Stimulated activated CD4-positive, alpha-beta T cell treated with anti-CD3 and anti-CD28 coated beads, Interleukin-15, amount 100 ng/mL, for 1 hour (primary cell): Measurements from ENCODE around the gene MTR.
"Not testable (repeated sequence)": the region's sequence is repeated elsewhere in the genome, so short reads cannot be mapped to it uniquely, and the experiment has no call there.

ENCODE experiments used
- DNase-seq, 2 donors: peaks; one replicate each; pipeline ENCODE4 v3.0.0-alpha.2; 2020; ENCODE audit warnings: low read depth in 1 of 2, low spot score in 1 of 2

The MTR gene

GRCh38 chr1:236830560-236830959 is 35.5 kb downstream of the MTR start:
- no peak for DNase-seq

- DNase-seq, result no peak
These were observed 38.5 kb downstream of the MTR start for GRCh38 chr1:236833575-236833974.

GRCh38 chr1:236834876-236835275 is 39.8 kb downstream of the MTR start:
- DNase-seq, result no peak

- no peak for DNase-seq
These were observed 40.4 kb downstream of the MTR start for GRCh38 chr1:236835491-236835890.

- DNase-seq, result no peak
These were observed 41.1 kb downstream of the MTR start for GRCh38 chr1:236836157-236836556.

- DNase-seq, result no peak
These were observed 42.0 kb downstream of the MTR start for GRCh38 chr1:236837115-236837514.

- DNase-seq, result no peak
These were observed 42.8 kb downstream of the MTR start for GRCh38 chr1:236837897-236838296.

- DNase-seq, result no peak
These were observed 46.2 kb downstream of the MTR start for GRCh38 chr1:236841341-236841740.

- DNase-seq, result no peak
These were observed 49.6 kb downstream of the MTR start for GRCh38 chr1:236844499-236845271.

GRCh38 chr1:236845830-236846229 is 50.7 kb downstream of the MTR start:
- no peak for DNase-seq

- DNase-seq, result no peak
These were observed 53.3 kb downstream of the MTR start for GRCh38 chr1:236848274-236848923.

- no peak for DNase-seq
These were observed 55.2 kb downstream of the MTR start for GRCh38 chr1:236850077-236850979.

GRCh38 chr1:236851871-236852270 is 56.8 kb downstream of the MTR start:
- no peak for DNase-seq

- DNase-seq, result no peak
These were observed 59.0 kb downstream of the MTR start for GRCh38 chr1:236853921-236854604.

- DNase-seq, result no peak
These were observed 59.5 kb downstream of the MTR start for GRCh38 chr1:236854605-236854983.

GRCh38 chr1:236856649-236857048 is 61.6 kb downstream of the MTR start:
- not testable (repeated sequence) for DNase-seq

- no peak for DNase-seq
These were observed 63.1 kb downstream of the MTR start for GRCh38 chr1:236858165-236858564.

GRCh38 chr1:236860101-236860500 is 65.0 kb downstream of the MTR start:
- no peak for DNase-seq

- no peak for DNase-seq
These were observed 65.6 kb downstream of the MTR start for GRCh38 chr1:236860674-236861073.

GRCh38 chr1:236861560-236862218 is 66.6 kb downstream of the MTR start:
- DNase-seq, result no peak

GRCh38 chr1:236862219-236862591 is 67.1 kb downstream of the MTR start:
- DNase-seq, result no peak
